Measurements from ENCODE around the gene FMN1.

FMN1 gene

DNA sequence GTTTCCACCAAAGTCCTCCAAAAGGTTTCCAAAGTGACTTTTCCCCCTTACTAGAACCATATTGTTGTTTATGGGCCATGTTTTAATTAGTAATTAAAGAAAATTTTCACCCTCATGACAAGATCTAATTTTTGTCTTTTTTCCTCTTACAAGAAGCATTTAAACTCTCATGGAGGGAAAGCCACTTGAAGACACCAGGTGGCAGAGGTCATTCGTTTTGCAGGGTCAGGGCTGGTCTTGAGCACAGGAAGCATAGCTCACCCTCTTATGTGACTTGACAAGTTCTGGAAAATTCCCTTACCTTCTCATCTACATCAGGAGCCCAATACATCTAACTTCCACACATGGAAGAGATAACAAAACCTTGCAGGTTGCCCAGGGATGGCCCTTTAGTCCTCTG, 313.0 kb downstream of the FMN1 start:
- Histone ChIP-seq H3K9me3 (ENCODE audit: control insufficient read depth, insufficient read depth, low read length) (no peaks in the 10 kb centered on the region), H3K9ac (ENCODE audit: low read depth, low read length) (no peak overlapping the region), H3K4me1 (ENCODE audit: control insufficient read depth, insufficient read depth, low read length) (peaks cover 2% of the 10 kb centered on the region), H3K36me3 (ENCODE audit: control insufficient read depth, insufficient read depth, low read length) (no peaks in the 10 kb centered on the region), H3K27ac (ENCODE audit: low read depth, low read length) (no peak overlapping the region), H3K4me3 (ENCODE audit: low read depth, low read length) (no peak overlapping the region), H3K27me3 (ENCODE audit: control insufficient read depth, insufficient read depth, low read length) (no peaks in the 10 kb centered on the region)

DNA sequence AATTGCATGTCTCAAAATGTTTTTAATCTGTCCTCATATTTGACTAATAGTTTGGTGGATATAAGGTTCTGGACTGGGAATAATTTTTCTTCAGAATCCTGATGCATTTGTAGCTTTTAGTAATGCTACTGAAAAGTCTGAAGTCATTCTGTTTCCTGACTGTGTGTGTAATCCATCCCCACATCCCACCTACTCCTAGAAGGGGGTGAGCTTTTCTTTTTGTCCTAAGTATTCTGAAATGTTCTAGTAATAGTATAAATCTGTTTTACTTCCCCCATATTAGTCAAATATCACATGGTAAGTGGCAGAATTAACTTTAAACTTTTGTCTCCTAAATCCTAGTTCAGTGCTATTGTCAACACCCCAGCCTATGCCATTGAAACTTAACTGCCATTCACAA, 313.9 kb downstream of the FMN1 start:
- Histone ChIP-seq H3K27ac (ENCODE audit: low read depth, low read length) (no peak overlapping the region), H3K4me3 (ENCODE audit: low read depth, low read length) (no peak overlapping the region), H3K4me1 (ENCODE audit: control insufficient read depth, insufficient read depth, low read length) (no peaks in the 10 kb centered on the region), H3K36me3 (ENCODE audit: control insufficient read depth, insufficient read depth, low read length) (no peaks in the 10 kb centered on the region), H3K9me3 (ENCODE audit: control insufficient read depth, insufficient read depth, low read length) (no peaks in the 10 kb centered on the region), H3K27me3 (ENCODE audit: control insufficient read depth, insufficient read depth, low read length) (no peaks in the 10 kb centered on the region), H3K9ac (ENCODE audit: low read depth, low read length) (no peak overlapping the region)

DNA sequence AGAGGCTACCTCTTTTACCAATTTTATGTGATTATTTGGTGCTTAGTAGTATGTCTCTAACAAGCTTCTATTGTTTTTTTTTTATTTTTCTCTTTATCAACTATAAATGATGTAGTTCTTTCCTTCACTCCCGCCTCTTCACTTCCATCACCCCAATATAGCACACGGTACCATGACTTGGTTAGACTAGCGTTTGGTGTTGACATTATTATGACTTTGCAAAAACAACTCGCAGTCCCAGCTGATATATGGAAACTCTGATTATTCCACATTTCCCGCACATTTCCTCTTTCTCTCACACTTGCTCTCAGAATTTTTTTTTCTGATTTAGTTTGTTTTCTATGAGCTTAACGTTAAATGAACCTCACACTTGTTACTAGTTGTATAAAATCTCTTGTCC, 314.5 kb downstream of the FMN1 start:
- Histone ChIP-seq H3K27ac (ENCODE audit: low read depth, low read length) (no peak overlapping the region), H3K9ac (ENCODE audit: low read depth, low read length) (no peak overlapping the region), H3K9me3 (ENCODE audit: control insufficient read depth, insufficient read depth, low read length) (no peaks in the 10 kb centered on the region), H3K4me1 (ENCODE audit: control insufficient read depth, insufficient read depth, low read length) (no peaks in the 10 kb centered on the region), H3K27me3 (ENCODE audit: control insufficient read depth, insufficient read depth, low read length) (no peaks in the 10 kb centered on the region), H3K4me3 (ENCODE audit: low read depth, low read length) (no peak overlapping the region), H3K36me3 (ENCODE audit: control insufficient read depth, insufficient read depth, low read length) (no peaks in the 10 kb centered on the region)

DNA sequence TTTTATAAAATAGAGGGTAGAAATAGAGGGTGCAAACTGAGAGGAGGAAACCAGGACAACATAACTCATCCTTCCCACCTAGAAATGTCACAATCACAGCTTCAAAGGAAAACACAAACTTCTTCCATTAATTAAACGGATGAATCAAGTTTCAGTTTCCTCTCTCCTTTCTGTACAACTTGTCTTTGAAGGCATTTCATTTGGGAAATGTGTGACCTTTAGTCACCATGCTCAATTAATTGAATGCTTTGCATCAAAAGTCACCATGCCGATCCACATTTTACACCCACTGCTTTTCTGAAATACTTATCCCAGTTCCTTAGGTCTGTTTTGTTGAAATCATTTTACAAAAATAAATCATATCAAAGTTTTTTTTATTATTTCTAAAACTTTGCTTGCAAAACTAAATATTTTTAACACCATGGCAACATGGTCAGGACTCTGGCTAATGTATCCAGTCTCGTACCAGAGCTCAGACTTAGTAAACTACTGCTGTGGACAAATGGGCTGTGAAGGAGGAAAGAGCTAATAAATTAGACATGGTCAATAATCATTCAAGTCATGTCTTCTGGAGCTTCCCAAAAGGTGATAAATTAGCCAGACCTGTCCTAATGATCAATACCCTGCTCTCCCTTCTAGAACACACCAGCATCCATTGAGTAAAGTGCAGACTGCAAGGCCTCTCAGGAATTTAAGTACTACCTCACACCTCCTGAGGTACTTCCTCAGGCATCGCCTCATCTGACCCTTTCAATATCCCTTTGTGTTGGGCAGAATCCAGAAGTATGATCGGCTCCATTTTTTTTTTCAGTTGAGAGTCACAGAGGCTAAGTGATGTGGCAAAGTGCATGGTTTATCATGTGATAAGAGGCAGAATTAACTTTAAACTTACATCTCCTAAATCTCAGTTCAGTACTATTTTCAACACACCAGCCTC, 315.4 kb downstream of the FMN1 start:
- H3K36me3 ChIP-seq (ENCODE audit: control insufficient read depth, insufficient read depth, low read length): no peaks in the 10 kb centered on the region
- H3K4me1 ChIP-seq (ENCODE audit: control insufficient read depth, insufficient read depth, low read length): no peaks in the 10 kb centered on the region

DNA sequence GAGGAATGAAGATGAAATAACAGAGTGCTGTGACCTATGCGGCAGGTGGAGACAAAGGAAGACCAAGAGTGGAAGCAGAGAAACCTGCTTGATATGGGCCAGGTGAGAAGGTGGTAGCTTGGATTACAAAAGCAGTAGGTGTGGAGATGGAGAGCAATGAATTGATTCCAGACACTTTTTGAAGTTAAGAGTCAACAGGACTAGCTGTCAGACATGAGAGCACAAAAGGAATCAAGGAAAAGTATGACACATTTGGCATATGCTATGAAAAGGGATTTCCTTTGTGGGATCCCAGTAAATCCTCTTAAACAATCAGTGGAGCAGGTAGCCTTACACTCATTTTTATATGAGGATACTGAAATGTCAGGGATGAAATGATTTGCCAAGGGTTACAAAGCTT, 316.2 kb downstream of the FMN1 start:
- Histone ChIP-seq H3K36me3 (ENCODE audit: control insufficient read depth, insufficient read depth, low read length) (no peaks in the 10 kb centered on the region), H3K9me3 (ENCODE audit: control insufficient read depth, insufficient read depth, low read length) (no peaks in the 10 kb centered on the region), H3K27ac (ENCODE audit: low read depth, low read length) (no peak overlapping the region), H3K9ac (ENCODE audit: low read depth, low read length) (no peak overlapping the region), H3K27me3 (ENCODE audit: control insufficient read depth, insufficient read depth, low read length) (no peaks in the 10 kb centered on the region), H3K4me1 (ENCODE audit: control insufficient read depth, insufficient read depth, low read length) (no peaks in the 10 kb centered on the region), H3K4me3 (ENCODE audit: low read depth, low read length) (no peak overlapping the region)

More for the DNA sequence above, 315.4 kb downstream of the FMN1 start:
- no peaks in the 10 kb centered on the region for H3K27me3 ChIP-seq (ENCODE audit: control insufficient read depth, insufficient read depth, low read length)
- no peak overlapping the region for H3K27ac ChIP-seq (ENCODE audit: low read depth, low read length)
- H3K9me3 ChIP-seq (ENCODE audit: control insufficient read depth, insufficient read depth, low read length): no peaks in the 10 kb centered on the region
- H3K9ac ChIP-seq (ENCODE audit: low read depth, low read length): no peak overlapping the region
- H3K4me3 ChIP-seq (ENCODE audit: low read depth, low read length): no peak overlapping the region

DNA sequence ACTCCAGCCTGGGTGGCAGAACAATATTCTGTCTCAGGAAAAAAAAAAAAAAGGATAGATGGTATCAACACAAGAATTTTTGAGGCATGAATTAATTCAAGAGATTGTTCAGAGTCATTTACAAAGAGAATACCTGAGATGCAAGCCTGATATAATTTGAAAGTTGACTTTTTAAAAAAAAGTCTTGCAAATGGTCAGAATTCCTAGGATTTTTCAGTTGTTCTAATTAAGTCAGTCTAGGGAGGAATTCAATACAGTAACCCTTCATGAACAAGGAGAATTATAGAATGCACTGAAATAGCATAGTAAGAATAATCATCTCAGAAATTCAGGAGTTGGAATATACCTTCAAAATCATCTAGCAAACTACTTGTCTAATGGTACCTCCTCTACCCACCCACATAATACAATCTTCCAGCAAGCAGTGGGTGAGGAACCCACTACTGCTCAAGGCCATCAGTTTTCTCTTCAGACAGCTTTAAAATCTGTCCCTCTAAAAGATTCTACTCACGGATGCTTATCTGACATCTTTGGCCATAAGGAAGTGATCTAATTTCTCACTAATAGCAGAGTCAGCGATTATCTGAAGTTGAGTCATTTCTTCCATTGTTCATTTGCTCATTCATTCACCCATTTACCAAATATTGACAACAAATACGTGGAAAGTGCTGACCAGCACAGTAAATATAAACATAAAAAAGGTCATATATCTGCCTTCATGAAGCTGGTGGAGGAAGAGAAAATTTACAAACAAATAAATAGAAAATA, 317.1 kb downstream of the FMN1 start:
- H3K4me3 ChIP-seq (ENCODE audit: low read depth, low read length): no peak overlapping the region
- no peaks in the 10 kb centered on the region for H3K36me3 ChIP-seq (ENCODE audit: control insufficient read depth, insufficient read depth, low read length)
- H3K9me3 ChIP-seq (ENCODE audit: control insufficient read depth, insufficient read depth, low read length): no peaks in the 10 kb centered on the region
- H3K4me1 ChIP-seq (ENCODE audit: control insufficient read depth, insufficient read depth, low read length): no peaks in the 10 kb centered on the region
- no peaks in the 10 kb centered on the region for H3K27me3 ChIP-seq (ENCODE audit: control insufficient read depth, insufficient read depth, low read length)
- no peak overlapping the region for H3K9ac ChIP-seq (ENCODE audit: low read depth, low read length)
- H3K27ac ChIP-seq (ENCODE audit: low read depth, low read length): no peak overlapping the region

DNA sequence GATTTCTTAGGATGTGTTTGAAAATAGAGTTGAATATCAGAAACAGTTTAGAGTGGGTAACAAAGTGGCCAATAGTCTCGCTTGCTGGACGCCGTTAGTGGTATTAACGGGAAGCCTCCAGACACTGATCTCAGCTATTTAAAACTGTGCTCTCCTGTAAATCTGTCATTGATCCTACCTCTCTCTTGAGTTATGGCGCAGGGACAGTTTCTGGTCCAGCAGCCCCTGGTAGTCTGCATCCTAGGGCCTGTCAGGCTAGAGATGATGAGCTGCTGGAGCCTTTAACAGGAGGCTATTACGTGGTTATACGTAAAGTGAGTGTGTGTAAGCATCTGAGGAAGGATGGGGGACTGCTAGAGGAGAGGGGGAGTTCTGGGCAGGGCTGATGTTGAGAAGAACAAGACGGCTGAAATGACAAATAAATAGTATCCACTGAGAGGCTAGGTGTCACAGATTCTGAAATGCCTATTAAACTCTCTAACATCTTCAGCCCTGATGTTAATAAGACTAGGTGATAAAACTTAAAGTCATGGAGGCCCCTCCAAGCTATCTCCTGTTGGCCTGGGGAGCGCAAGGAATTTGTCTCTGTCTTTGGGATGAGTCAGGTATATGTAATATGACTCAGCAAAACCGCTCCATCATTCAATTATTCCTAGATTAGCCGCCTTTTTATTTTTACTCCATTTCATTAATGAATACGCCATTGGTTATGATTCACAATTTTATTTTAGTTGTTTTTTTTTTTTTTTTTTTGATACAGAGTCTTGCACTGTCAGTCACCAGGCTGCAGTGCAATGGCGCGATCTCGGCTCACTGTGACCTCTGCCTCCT, 321.0 kb downstream of the FMN1 start:
- no peaks in the 10 kb centered on the region for H3K27me3 ChIP-seq (ENCODE audit: control insufficient read depth, insufficient read depth, low read length)
- H3K4me3 ChIP-seq (ENCODE audit: low read depth, low read length): no peak overlapping the region
- no peak overlapping the region for H3K9ac ChIP-seq (ENCODE audit: low read depth, low read length)
- H3K36me3 ChIP-seq (ENCODE audit: control insufficient read depth, insufficient read depth, low read length): no peaks in the 10 kb centered on the region
- H3K4me1 ChIP-seq (ENCODE audit: control insufficient read depth, insufficient read depth, low read length): no peaks in the 10 kb centered on the region
- H3K27ac ChIP-seq (ENCODE audit: low read depth, low read length): no peak overlapping the region
- no peaks in the 10 kb centered on the region for H3K9me3 ChIP-seq (ENCODE audit: control insufficient read depth, insufficient read depth, low read length)

DNA sequence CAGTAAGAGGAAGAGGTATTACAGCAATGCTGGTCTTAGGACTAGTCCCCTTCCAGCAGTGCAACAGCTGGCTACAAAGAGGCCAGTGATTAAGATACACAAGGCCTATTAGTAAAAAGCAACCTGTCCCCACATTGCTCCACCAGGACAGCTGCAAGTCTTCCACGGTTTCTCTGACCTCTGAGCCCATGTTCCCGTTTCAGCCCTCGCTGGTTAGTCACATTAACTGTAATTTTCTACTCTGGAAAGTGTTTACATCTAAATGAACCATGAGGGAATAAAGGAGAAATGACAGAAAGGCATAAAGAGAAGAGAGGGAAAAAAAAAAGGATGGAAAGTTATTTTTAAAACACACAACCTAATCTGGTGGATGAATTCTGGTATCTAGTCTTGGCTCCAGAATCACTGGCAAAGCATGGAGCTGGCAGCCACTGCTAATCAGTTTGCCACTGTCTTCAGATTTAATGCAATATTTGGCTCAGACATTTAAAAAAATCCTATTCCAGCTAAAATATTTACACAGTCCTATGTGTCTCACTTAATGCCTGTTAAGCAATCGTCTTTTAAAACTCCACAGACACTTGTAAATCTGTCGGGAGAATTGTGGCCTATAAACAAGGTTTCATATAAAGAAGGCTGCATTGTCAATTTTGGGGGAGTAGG, 321.8 kb downstream of the FMN1 start:
- H3K4me1 ChIP-seq (ENCODE audit: control insufficient read depth, insufficient read depth, low read length): no peaks in the 10 kb centered on the region
- H3K9ac ChIP-seq (ENCODE audit: low read depth, low read length): no peak overlapping the region
- no peaks in the 10 kb centered on the region for H3K36me3 ChIP-seq (ENCODE audit: control insufficient read depth, insufficient read depth, low read length)
- no peaks in the 10 kb centered on the region for H3K27me3 ChIP-seq (ENCODE audit: control insufficient read depth, insufficient read depth, low read length)
- no peak overlapping the region for H3K4me3 ChIP-seq (ENCODE audit: low read depth, low read length)
- no peak overlapping the region for H3K27ac ChIP-seq (ENCODE audit: low read depth, low read length)
- H3K9me3 ChIP-seq (ENCODE audit: control insufficient read depth, insufficient read depth, low read length): no peaks in the 10 kb centered on the region

DNA sequence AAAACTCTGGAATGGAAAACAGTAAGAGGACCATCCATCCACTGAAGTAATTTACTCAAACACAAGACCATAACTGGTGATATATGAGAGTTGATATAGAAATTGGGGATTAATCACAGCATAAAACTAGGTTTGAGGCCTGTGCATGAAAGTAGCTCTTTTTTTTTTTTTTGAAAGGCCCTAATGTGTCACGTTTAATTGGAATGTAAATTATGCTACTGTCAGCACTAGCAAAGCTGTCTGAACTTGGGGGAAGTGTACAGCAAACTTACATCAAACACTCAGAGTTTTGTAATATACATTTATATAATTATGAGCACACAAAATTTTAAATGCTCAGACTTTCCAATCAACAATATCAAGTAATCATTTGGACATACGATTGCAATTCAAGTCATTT, 322.6 kb downstream of the FMN1 start:
- no peak overlapping the region for H3K4me3 ChIP-seq (ENCODE audit: low read depth, low read length)
- H3K36me3 ChIP-seq (ENCODE audit: control insufficient read depth, insufficient read depth, low read length): no peaks in the 10 kb centered on the region
- H3K4me1 ChIP-seq (ENCODE audit: control insufficient read depth, insufficient read depth, low read length): peaks cover 4% of the 10 kb centered on the region; the same call in 1 of the 2 replicates
- no peaks in the 10 kb centered on the region for H3K9me3 ChIP-seq (ENCODE audit: control insufficient read depth, insufficient read depth, low read length)
- no peak overlapping the region for H3K9ac ChIP-seq (ENCODE audit: low read depth, low read length)
- no peak overlapping the region for H3K27ac ChIP-seq (ENCODE audit: low read depth, low read length)
- no peaks in the 10 kb centered on the region for H3K27me3 ChIP-seq (ENCODE audit: control insufficient read depth, insufficient read depth, low read length)

DNA sequence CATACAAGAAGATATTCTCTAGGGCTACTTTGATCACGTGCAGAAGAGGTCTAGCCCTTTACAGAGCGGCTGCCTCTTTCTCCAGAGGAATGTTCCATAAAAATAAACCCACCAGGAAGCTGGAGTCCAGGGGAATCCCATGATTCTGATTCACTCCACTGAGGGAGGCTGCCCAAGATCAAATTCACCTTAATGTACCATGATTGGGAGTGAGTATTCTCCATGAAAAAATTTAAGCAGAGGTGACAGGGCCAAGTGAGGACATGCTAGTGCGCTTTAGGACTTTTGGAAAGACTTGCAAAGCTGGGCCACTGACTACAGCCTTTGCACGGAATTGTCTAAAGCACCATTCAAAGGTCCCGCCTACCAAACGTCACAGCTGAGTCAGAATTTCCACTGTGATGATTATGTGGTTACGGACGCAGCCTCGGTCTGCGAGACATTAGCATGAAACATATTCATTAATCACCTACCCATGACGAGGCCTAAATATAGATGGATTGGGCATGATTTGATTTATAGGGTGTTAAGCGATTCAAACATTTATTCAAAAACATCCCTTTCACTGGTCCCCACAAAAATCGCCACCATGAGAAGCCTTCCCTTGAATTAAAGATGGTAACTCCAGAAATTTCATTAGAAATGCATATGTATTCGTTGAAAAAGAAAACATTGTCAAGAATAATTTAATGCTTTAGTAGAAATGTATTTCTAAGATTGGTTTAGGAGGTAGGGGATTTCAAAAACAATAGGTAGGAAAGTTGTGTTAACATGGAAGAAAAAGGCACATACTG, 324.1 kb downstream of the FMN1 start:
- H3K4me3 ChIP-seq (ENCODE audit: low read depth, low read length): no peak overlapping the region
- no peak overlapping the region for H3K9ac ChIP-seq (ENCODE audit: low read depth, low read length)
- H3K9me3 ChIP-seq (ENCODE audit: control insufficient read depth, insufficient read depth, low read length): no peaks in the 10 kb centered on the region
- no peaks in the 10 kb centered on the region for H3K36me3 ChIP-seq (ENCODE audit: control insufficient read depth, insufficient read depth, low read length)
- no peaks in the 10 kb centered on the region for H3K27me3 ChIP-seq (ENCODE audit: control insufficient read depth, insufficient read depth, low read length)
- no peak overlapping the region for H3K27ac ChIP-seq (ENCODE audit: low read depth, low read length)
- peaks cover 10% of the 10 kb centered on the region; the same call in 1 of the 2 replicates for H3K4me1 ChIP-seq (ENCODE audit: control insufficient read depth, insufficient read depth, low read length)

Measured in HUES48 (cell line).